Heart right ventricle (tissue), 16 donors: ENCODE data around the gene STK24. TPM values are rescaled to one million over a fixed set of nuclear protein-coding genes. Genes with fewer than 3 reads are reported as not detected.

Source experiments
- ATAC-seq, 8 donors: fragments of 200-7000 bp; cut with Tn5 transposase; one replicate each; pipeline ENCODE4 v1.9.1; 2020; ENCODE audit warnings: mild to moderate bottlenecking in 8 of 8, moderate library complexity in 8 of 8, moderate number of reproducible peaks in 1 of 8
- DNase-seq, 2 donors: peaks; one replicate each; pipeline ENCODE4 v3.0.0-alpha.2; 2020
- H3K27ac ChIP-seq, 10 donors: fragments of 200-600 bp; sonication (generic) in 2 of 10; one replicate each; pipeline versions ENCODE4 v1.5.0 to v1.8.0; 2020 to 2022; ENCODE audit warnings: mild to moderate bottlenecking in 3 of 10
- H3K27me3 ChIP-seq, 7 donors: fragments of 200-600 bp; one replicate each; pipeline ENCODE4 v1.8.0; 2021 to 2022; ENCODE audit warnings: mild to moderate bottlenecking in 2 of 7
- H3K36me3 ChIP-seq, 9 donors: fragments of 200-600 bp; sonication (generic) in 1 of 9; one replicate each; pipeline versions ENCODE4 v1.5.0 to v1.8.0; 2020 to 2022; ENCODE audit warnings: mild to moderate bottlenecking in 2 of 9
- H3K4me1 ChIP-seq, 9 donors: fragments of 200-600 bp; sonication (generic) in 1 of 9; one replicate each; pipeline versions ENCODE4 v1.5.0 to v1.8.0; 2020 to 2022; ENCODE audit warnings: mild to moderate bottlenecking in 4 of 9
- H3K4me3 ChIP-seq, 10 donors: fragments of 200-600 bp; sonication (generic) in 2 of 10; one replicate each; pipeline versions ENCODE4 v1.5.0 to v1.8.0; 2020 to 2022; ENCODE audit warnings: mild to moderate bottlenecking in 7 of 10, moderate library complexity in 2 of 10
- H3K9me3 ChIP-seq, 11 donors: fragments of 200-600 bp in 10 of 11; sonication (generic) in 2 of 11; one replicate each; pipeline versions ENCODE4 v1.5.0 to v1.8.0; 2013 to 2022; ENCODE audit warnings: mild to moderate bottlenecking in 2 of 11, control low read depth in 1 of 11, moderate library complexity in 1 of 11
- WGBS, 2 donors: extraction: QIAGEN DNeasy Blood & Tissue Kit; methylation state at CpG; one replicate each; pipeline ENCODE4 v1.1.7; 2013; ENCODE audit warnings: inconsistent platforms in 1 of 2; 5-methylcytosine and 5-hydroxymethylcytosine counted together
- intact Hi-C, 10 donors: fragments of 100-400 bp; cut with DNase I; formaldehyde crosslinking; loops; one replicate each; pipeline versions ENCODE4 v1.11.1 to v1.14.2; 2022
- polyA plus RNA-seq, 2 donors: library from polyadenylated mRNA; stranded (reverse); fragments of 200-250 nt; gene quantifications; one replicate each; pipeline ENCODE4 v1.2.3, GENCODE V29; 2013
- total RNA-seq, 10 donors: library from RNA; stranded (reverse); fragmentation: NEBNext Ultra II Directional in 3 of 10; extraction: Animal tissue kit (Norgen Biotek cat#: 25700) in 3 of 10; gene quantifications; one replicate each; pipeline versions ENCODE4 v1.2.1 to v1.2.4, GENCODE V29; 2021 to 2023
- TF ChIP-seq, protein P1 (sequence below), 9 donors: fragments of 200-600 bp; sonication (generic) in 2 of 9; IDR thresholded peaks; one replicate each; pipeline versions ENCODE4 v1.5.0 to v1.8.0; 2021 to 2022; ENCODE audit warnings: antibody characterized with exemption in 9 of 9, mild to moderate bottlenecking in 5 of 9, moderate library complexity in 1 of 9
- donor health status: Arrhythmogenic right ventricular cardiomyopathy.
- donor health status: ischemic (EF 13 %, LVEDD 7.1; RV severe dilation, severe dysfunction).
- donor health status: healthy with polysubstance abuse.
- donor health status: DM: no; HTN: yes; CAD: no.
- donor health status: DM: no; HTN: no; CAD: no.
- donor health status: ischemic (EF 25% LVEDD 6.9; RV normal size, moderate dysfunction).
- donor health status: ischemic (EF 25% LVEDD 5.7; RV mildly dilated, moderate dysfunction).
- donor health status: healthy.
- donor health status: DM: yes; HTN: yes; CAD: no.
- donor health status: Ischemic cardiomyopathy.
- donor health status: ischemic (EF 35%, LVEDD 5.7; RV mildly dilated, moderate dysfunction).
- donor health status: nonischemic (EF 11% LVEDD 7.7; RV severe dilation, severe dysfunction).
- donor health status: DM: yes; HTN: yes; CAD: no.
- donor health status: PGD.
- donor health status: ischemic (EF 29% LVEDD 5.4; RV normal size, mild dysfunction).
- donor health status: nonischemic (EF 23%, LVEDD 6.1; RV moderate dilation, normal function).

Gene STK24
- total and polyA plus RNA-seq, 12 donors: 20.8 to 72.9 (median 61.5) TPM

GRCh38 chr13:98504371-98504963 is 72.4 kb downstream of the STK24 start:
- Histone ChIP-seq H3K36me3 (peaks cover 0 to 9% (median 0%) of the 10 kb centered on the region in 9 donors), H3K4me3 (no peak overlapping the region), H3K27me3 (no peaks in the 10 kb centered on the region), H3K4me1 (peaks cover 38 to 88% (median 81%) of the 10 kb centered on the region in 9 donors), H3K27ac (peak overlapping the region in 8 of 10 donors; percentile 61 to 74 (median 68)), H3K9me3 (no peaks in the 10 kb centered on the region)
- intact Hi-C loops: loop anchor here in 3 of 10 donors (10.0 kb wide), 2 partner anchors 60 to 70 kb away; partner anchors contain the start of gene STK24 (in 2 of the 3)
- no peak for DNase-seq
- ATAC-seq: no peak
- TF ChIP-seq, protein P1, sequence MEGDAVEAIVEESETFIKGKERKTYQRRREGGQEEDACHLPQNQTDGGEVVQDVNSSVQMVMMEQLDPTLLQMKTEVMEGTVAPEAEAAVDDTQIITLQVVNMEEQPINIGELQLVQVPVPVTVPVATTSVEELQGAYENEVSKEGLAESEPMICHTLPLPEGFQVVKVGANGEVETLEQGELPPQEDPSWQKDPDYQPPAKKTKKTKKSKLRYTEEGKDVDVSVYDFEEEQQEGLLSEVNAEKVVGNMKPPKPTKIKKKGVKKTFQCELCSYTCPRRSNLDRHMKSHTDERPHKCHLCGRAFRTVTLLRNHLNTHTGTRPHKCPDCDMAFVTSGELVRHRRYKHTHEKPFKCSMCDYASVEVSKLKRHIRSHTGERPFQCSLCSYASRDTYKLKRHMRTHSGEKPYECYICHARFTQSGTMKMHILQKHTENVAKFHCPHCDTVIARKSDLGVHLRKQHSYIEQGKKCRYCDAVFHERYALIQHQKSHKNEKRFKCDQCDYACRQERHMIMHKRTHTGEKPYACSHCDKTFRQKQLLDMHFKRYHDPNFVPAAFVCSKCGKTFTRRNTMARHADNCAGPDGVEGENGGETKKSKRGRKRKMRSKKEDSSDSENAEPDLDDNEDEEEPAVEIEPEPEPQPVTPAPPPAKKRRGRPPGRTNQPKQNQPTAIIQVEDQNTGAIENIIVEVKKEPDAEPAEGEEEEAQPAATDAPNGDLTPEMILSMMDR (IDR thresholded peaks at IDR 0.05): no peak
- 75 to 84% methylated on average over 12 of the region's 12 CpGs for WGBS, 2 donors

- WGBS, 2 donors: 49 to 53% methylated on average over 1 of the region's 1 CpG
- H3K4me1 ChIP-seq: peaks cover 38 to 83% (median 77%) of the 10 kb centered on the region in 9 donors
- ATAC-seq (no peak), DNase-seq (no peak)
- intact Hi-C loops: loop anchor here in 3 of 10 donors (10.0 kb wide), 2 partner anchors 61 to 71 kb away; partner anchors contain the start of gene STK24 (in 2 of the 3)
- no peaks in the 10 kb centered on the region for H3K9me3 ChIP-seq
- H3K27me3 ChIP-seq: no peaks in the 10 kb centered on the region
- peaks cover 0 to 13% (median 0%) of the 10 kb centered on the region in 9 donors for H3K36me3 ChIP-seq
- H3K4me3 ChIP-seq: no peak overlapping the region
- H3K27ac ChIP-seq: peak overlapping the region in 9 of 10 donors; percentile 59 to 74 (median 67)
- TF ChIP-seq, protein P1 (IDR thresholded peaks at IDR 0.05): no peak
These were observed 72.9 kb downstream of the STK24 start for GRCh38 chr13:98504029-98504351.

DNA sequence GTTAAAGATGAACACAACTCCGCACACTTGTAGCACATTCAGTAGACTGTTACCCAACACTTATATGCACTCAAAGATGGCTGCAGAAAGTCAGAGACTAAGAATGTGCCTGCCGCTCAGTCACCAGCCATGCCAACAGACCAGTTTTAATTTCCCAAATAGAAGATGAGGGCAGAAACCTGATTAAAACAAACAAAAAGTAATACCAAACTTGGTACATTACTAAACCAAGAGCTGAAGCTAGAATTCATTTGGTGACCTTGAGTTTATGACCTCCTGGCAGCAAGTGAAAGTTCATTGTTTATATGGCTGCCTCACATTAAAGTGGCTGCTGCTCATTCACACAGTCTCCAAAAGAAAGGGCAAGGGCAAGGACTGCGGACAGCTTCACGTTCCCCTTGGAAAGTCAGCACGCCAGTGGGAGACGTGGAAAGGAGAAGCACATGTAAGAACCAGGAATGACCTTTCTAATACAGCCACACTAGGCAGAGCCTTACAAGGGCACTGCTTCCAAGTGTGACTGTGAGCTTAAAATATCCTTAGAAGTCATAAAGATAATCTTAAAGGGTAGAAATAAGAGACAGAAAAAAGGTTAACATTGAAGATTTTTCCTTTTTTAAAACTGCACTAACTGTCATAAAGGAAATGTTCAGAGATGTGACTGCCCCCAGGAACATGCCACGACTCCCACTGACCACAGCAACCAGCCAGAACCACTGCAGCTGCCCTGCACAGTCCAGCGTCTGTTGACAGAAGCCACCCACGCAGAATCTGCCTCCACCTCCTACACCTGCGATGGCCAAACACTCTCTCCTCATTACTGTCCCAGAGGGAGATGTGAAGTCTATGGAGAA is 73.5 kb downstream of the STK24 start:
- no peaks in the 10 kb centered on the region for H3K9me3 ChIP-seq
- no peak overlapping the region for H3K4me3 ChIP-seq
- 49% methylated on average over 10 of the region's 10 CpGs for WGBS, 2 donors
- intact Hi-C loops: loop anchor here in 3 of 10 donors (10.0 kb wide), 2 partner anchors 61 to 71 kb away; partner anchors contain the start of gene STK24 (in 2 of the 3)
- peak; percentile 9 to 76 (median 52) for ATAC-seq
- H3K27me3 ChIP-seq: no peaks in the 10 kb centered on the region
- H3K27ac ChIP-seq: peak overlapping the region in 9 of 10 donors; percentile 59 to 74 (median 67)
- no peak for DNase-seq
- H3K36me3 ChIP-seq: peaks cover 0 to 18% (median 0%) of the 10 kb centered on the region in 9 donors
- H3K4me1 ChIP-seq: peaks cover 36 to 77% (median 71%) of the 10 kb centered on the region in 9 donors
- TF ChIP-seq, protein P1 (IDR thresholded peaks at IDR 0.05): no peak

DNA sequence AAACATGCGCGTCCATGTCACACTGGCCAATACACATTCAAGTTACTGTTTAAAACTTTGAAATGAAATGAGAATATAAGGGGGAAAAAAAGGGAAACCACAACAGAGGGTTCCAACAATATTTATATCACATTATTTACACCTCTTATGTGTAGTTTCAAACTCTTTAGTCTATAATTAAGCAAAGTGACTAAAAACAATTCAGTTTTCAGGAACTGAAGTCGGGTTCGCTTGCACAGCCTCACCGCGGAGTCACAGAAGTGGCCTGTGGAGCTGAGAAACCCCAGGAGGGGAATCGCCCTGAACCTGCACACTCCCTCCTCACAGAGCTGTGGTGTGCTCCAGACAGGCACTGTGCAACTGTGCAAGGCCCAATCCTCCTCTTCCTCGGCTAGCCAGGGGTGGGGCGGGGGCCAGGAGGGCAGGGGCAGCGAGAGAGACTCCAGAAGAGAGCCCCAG is 75.9 kb downstream of the STK24 start:
- no peak overlapping the region for H3K27ac ChIP-seq
- no peak for DNase-seq
- 97 to 98% methylated on average over 10 of the region's 10 CpGs for WGBS, 2 donors
- H3K4me1 ChIP-seq: peaks cover 19 to 73% (median 61%) of the 10 kb centered on the region in 9 donors
- no peak for ATAC-seq
- peaks cover 0 to 23% (median 0%) of the 10 kb centered on the region in 9 donors for H3K36me3 ChIP-seq
- TF ChIP-seq, protein P1 (IDR thresholded peaks at IDR 0.05): no peak
- intact Hi-C loops: loop anchor here in 3 of 10 donors (10.0 kb wide), 2 partner anchors 64 to 74 kb away; partner anchors contain the start of gene STK24 (in 2 of the 3)
- H3K4me3 ChIP-seq: no peak overlapping the region
- H3K9me3 ChIP-seq: no peaks in the 10 kb centered on the region
- H3K27me3 ChIP-seq: no peaks in the 10 kb centered on the region
